Loucy (cell line): ENCODE measurements around the gene MALAT1.

Experiments
- H2AFZ ChIP-seq: fragments of 200-600 bp; sonication (generic); 2 replicates; pipeline ENCODE4 v1.6.0; 2016; ENCODE audit warnings: antibody characterized with exemption, mild to moderate bottlenecking, low read length, moderate library complexity
- H3F3A ChIP-seq: fragments of 200-600 bp; 2 replicates; pipeline ENCODE4 v1.6.0; 2016; ENCODE audit warnings: antibody characterized with exemption, low read depth, mild to moderate bottlenecking
- H3K27me3 ChIP-seq: fragments of 200-600 bp; sonication (generic); 2 replicates; pipeline ENCODE4 v1.6.1; 2014; ENCODE audit warnings: low read length, mild to moderate bottlenecking; ENCODE audit not compliant: insufficient read depth, poor library complexity, severe bottlenecking
- H3K36me3 ChIP-seq: fragments of 200-600 bp; sonication (generic); 2 replicates; pipeline ENCODE4 v1.6.1; 2016; ENCODE audit warnings: low read length; ENCODE audit not compliant: insufficient read depth
- H3K4me1 ChIP-seq: fragments of 200-600 bp; sonication (generic); 2 replicates; pipeline ENCODE4 v1.5.1; 2014; ENCODE audit warnings: low read length, mild to moderate bottlenecking; ENCODE audit not compliant: insufficient read depth, poor library complexity, severe bottlenecking
- H3K4me2 ChIP-seq: fragments of 200-600 bp; sonication (generic); 2 replicates; pipeline ENCODE4 v1.6.0; 2014; ENCODE audit warnings: antibody characterized with exemption, low read length, low read depth, mild to moderate bottlenecking; ENCODE audit not compliant: poor library complexity, severe bottlenecking
- H3K4me3 ChIP-seq: fragments of 200-600 bp; sonication (generic); 2 replicates; pipeline ENCODE4 v1.5.1; 2014; ENCODE audit warnings: low read length, mild to moderate bottlenecking, mixed read lengths; ENCODE audit not compliant: poor library complexity, severe bottlenecking
- H3K79me2 ChIP-seq: fragments of 200-600 bp; sonication (generic); 2 replicates; pipeline ENCODE4 v1.6.1; 2014; ENCODE audit warnings: low read length; ENCODE audit not compliant: insufficient read depth
- H3K9ac ChIP-seq: fragments of 200-600 bp; sonication (generic); 2 replicates; pipeline ENCODE4 v1.6.0; 2014; ENCODE audit warnings: mild to moderate bottlenecking, low read depth, low read length, moderate library complexity; ENCODE audit not compliant: poor library complexity, severe bottlenecking
- H3K9me2 ChIP-seq: fragments of 200-600 bp; sonication (generic); replicated peaks from 2 replicates; pipeline ENCODE4 v1.6.1; 2016; ENCODE audit warnings: low read depth, low read length, mixed read lengths
- H3K9me3 ChIP-seq: fragments of 200-600 bp; sonication (generic); 2 replicates; pipeline ENCODE4 v1.6.1; 2014; ENCODE audit warnings: mild to moderate bottlenecking, antibody characterized with exemption, low read length, low read depth; ENCODE audit not compliant: insufficient read depth
- H4K20me1 ChIP-seq: fragments of 200-600 bp; sonication (generic); 2 replicates; pipeline ENCODE4 v1.6.0; 2014; ENCODE audit warnings: antibody characterized with exemption, low read length, mild to moderate bottlenecking; ENCODE audit not compliant: insufficient read depth, poor library complexity, severe bottlenecking
- EZH2phosphoT487 ChIP-seq: fragments of 200-600 bp; IDR thresholded peaks from 2 replicates; pipeline ENCODE4 v1.6.1; 2018; ENCODE audit warnings: antibody characterized with exemption, mild to moderate bottlenecking, moderate library complexity, borderline replicate concordance
- TF ChIP-seq, protein P1 (sequence below): fragments of 200-600 bp; sonication (generic); conservative IDR thresholded peaks from 2 replicates; pipeline ENCODE4 v1.5.1; 2014; ENCODE audit warnings: mild to moderate bottlenecking, antibody characterized with exemption, low read length

Gene MALAT1

GRCh38 chr11:65501472-65502273, 2.8 kb downstream of the MALAT1 start:
- peaks cover 49% of the 10 kb centered on the region for H3K4me1 ChIP-seq
- H2AFZ ChIP-seq, result no peak overlapping the region
- peak overlapping the region; percentile 95 for H3K4me3 ChIP-seq
- no peaks in the 10 kb centered on the region for H3K9me3 ChIP-seq
- no peaks in the 10 kb centered on the region for H3K9me2 ChIP-seq
- H3K36me3 ChIP-seq, result peaks cover 65% of the 10 kb centered on the region
- peaks cover 92% of the 10 kb centered on the region for H3K79me2 ChIP-seq
- H4K20me1 ChIP-seq, result peaks cover 75% of the 10 kb centered on the region
- H3K27me3 ChIP-seq, result peaks cover 54% of the 10 kb centered on the region
- H3K9ac ChIP-seq, result peak overlapping the region; percentile 100
- peaks cover 57% of the 10 kb centered on the region for H3F3A ChIP-seq
- H3K4me2 ChIP-seq, result peak overlapping the region; percentile 98
- TF ChIP-seq, protein P1, sequence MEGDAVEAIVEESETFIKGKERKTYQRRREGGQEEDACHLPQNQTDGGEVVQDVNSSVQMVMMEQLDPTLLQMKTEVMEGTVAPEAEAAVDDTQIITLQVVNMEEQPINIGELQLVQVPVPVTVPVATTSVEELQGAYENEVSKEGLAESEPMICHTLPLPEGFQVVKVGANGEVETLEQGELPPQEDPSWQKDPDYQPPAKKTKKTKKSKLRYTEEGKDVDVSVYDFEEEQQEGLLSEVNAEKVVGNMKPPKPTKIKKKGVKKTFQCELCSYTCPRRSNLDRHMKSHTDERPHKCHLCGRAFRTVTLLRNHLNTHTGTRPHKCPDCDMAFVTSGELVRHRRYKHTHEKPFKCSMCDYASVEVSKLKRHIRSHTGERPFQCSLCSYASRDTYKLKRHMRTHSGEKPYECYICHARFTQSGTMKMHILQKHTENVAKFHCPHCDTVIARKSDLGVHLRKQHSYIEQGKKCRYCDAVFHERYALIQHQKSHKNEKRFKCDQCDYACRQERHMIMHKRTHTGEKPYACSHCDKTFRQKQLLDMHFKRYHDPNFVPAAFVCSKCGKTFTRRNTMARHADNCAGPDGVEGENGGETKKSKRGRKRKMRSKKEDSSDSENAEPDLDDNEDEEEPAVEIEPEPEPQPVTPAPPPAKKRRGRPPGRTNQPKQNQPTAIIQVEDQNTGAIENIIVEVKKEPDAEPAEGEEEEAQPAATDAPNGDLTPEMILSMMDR, result no peak
- TF ChIP-seq EZH2phosphoT487, result no peak

DNA sequence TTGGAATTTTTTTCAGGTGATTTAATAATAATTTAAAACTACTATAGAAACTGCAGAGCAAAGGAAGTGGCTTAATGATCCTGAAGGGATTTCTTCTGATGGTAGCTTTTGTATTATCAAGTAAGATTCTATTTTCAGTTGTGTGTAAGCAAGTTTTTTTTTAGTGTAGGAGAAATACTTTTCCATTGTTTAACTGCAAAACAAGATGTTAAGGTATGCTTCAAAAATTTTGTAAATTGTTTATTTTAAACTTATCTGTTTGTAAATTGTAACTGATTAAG, 3.4 kb downstream of the MALAT1 start:
- H4K20me1 ChIP-seq, result peaks cover 81% of the 10 kb centered on the region
- TF ChIP-seq, protein P1, result no peak
- TF ChIP-seq EZH2phosphoT487, result no peak
- peaks cover 46% of the 10 kb centered on the region for H3K4me1 ChIP-seq
- peak overlapping the region; percentile 100 for H3K9ac ChIP-seq
- H2AFZ ChIP-seq, result no peak overlapping the region
- H3K9me3 ChIP-seq, result no peaks in the 10 kb centered on the region
- H3K27me3 ChIP-seq, result peaks cover 54% of the 10 kb centered on the region
- peaks cover 69% of the 10 kb centered on the region for H3K36me3 ChIP-seq
- H3K9me2 ChIP-seq, result no peaks in the 10 kb centered on the region
- peak overlapping the region; percentile 95 for H3K4me3 ChIP-seq
- H3F3A ChIP-seq, result peaks cover 58% of the 10 kb centered on the region
- peaks cover 93% of the 10 kb centered on the region for H3K79me2 ChIP-seq
- peak overlapping the region; percentile 98 for H3K4me2 ChIP-seq

GRCh38 chr11:65502555-65503367, 3.9 kb downstream of the MALAT1 start:
- H3K27me3 ChIP-seq, result peaks cover 53% of the 10 kb centered on the region
- TF ChIP-seq EZH2phosphoT487, result no peak
- TF ChIP-seq, protein P1, result no peak
- peak overlapping the region; percentile 95 for H3K4me3 ChIP-seq
- peaks cover 46% of the 10 kb centered on the region for H3K4me1 ChIP-seq
- no peaks in the 10 kb centered on the region for H3K9me3 ChIP-seq
- H3K79me2 ChIP-seq, result peaks cover 96% of the 10 kb centered on the region
- peaks cover 69% of the 10 kb centered on the region for H3K36me3 ChIP-seq
- no peaks in the 10 kb centered on the region for H3K9me2 ChIP-seq
- H4K20me1 ChIP-seq, result peaks cover 86% of the 10 kb centered on the region
- H3F3A ChIP-seq, result peaks cover 61% of the 10 kb centered on the region
- peak overlapping the region; percentile 100 for H3K9ac ChIP-seq
- H3K4me2 ChIP-seq, result peak overlapping the region; percentile 98
- H2AFZ ChIP-seq, result no peak overlapping the region
